KMS-11 (cell line): Measurements from ENCODE around the gene RAB6C.
"Not testable (repeated sequence)": the region's sequence is repeated elsewhere in the genome, so short reads cannot be mapped to it uniquely, and the experiment has no call there.

Experiments used
- H2AFZ ChIP-seq: fragments of 200-600 bp; sonication (generic); 2 replicates; pipeline ENCODE4 v1.6.1; 2016; ENCODE audit warnings: antibody characterized with exemption, mixed run types, low read depth
- H3K27ac ChIP-seq: fragments of 200-600 bp; sonication (generic); 2 replicates; pipeline ENCODE4 v1.6.1; 2016; ENCODE audit warnings: mild to moderate bottlenecking, mixed run types
- H3K27me3 ChIP-seq: fragments of 200-600 bp; sonication (generic); 2 replicates; pipeline ENCODE4 v1.6.1; 2017; ENCODE audit warnings: mild to moderate bottlenecking, low read depth, mixed run types, moderate library complexity; ENCODE audit not compliant: insufficient read depth
- H3K36me3 ChIP-seq: fragments of 200-600 bp; sonication (generic); 2 replicates; pipeline ENCODE4 v1.6.1; 2017; ENCODE audit warnings: mild to moderate bottlenecking, mixed run types; ENCODE audit not compliant: insufficient read depth
- H3K4me1 ChIP-seq: fragments of 200-600 bp; sonication (generic); 2 replicates; pipeline ENCODE4 v1.6.1; 2016; ENCODE audit warnings: mild to moderate bottlenecking, low read depth, mixed run types; ENCODE audit not compliant: poor library complexity, severe bottlenecking
- H3K4me2 ChIP-seq: fragments of 200-600 bp; sonication (generic); 2 replicates; pipeline ENCODE4 v1.7.0; 2016; ENCODE audit warnings: mild to moderate bottlenecking, mixed run types
- H3K4me3 ChIP-seq: fragments of 200-600 bp; sonication (generic); IDR thresholded peaks from 2 replicates; pipeline ENCODE4 v1.6.1; 2017; ENCODE audit warnings: low read depth, low read length, mixed read lengths; ENCODE audit not compliant: insufficient read depth
- H3K79me2 ChIP-seq: fragments of 200-600 bp; sonication (generic); 2 replicates; pipeline ENCODE4 v1.6.1; 2016; ENCODE audit warnings: low read depth, mixed run types; ENCODE audit not compliant: insufficient read depth
- H3K9ac ChIP-seq: fragments of 200-600 bp; sonication (generic); 2 replicates; pipeline ENCODE4 v1.6.1; 2016; ENCODE audit warnings: mild to moderate bottlenecking, mixed run types
- H4K20me1 ChIP-seq: fragments of 200-600 bp; sonication (generic); 2 replicates; pipeline ENCODE4 v1.6.1; 2016; ENCODE audit warnings: mild to moderate bottlenecking, mixed run types; ENCODE audit not compliant: insufficient read depth
- CTCF ChIP-seq: fragments of 200-600 bp; sonication (generic); conservative IDR thresholded peaks from 2 replicates; pipeline ENCODE4 v1.6.1; 2017; ENCODE audit warnings: low read depth, mild to moderate bottlenecking, antibody characterized with exemption, low read length, moderate library complexity, mixed read lengths

The RAB6C gene

GRCh38 chr2:129984426-129984825 lies 5.0 kb downstream of the RAB6C start:
- Histone ChIP-seq H3K79me2 (no peaks in the 10 kb centered on the region), H3K27me3 (no peaks in the 10 kb centered on the region), H3K27ac (no peak overlapping the region), H4K20me1 (no peaks in the 10 kb centered on the region), H3K9ac (no peak overlapping the region), H3K4me3 (no peak overlapping the region), H3K36me3 (no peaks in the 10 kb centered on the region), H3K4me2 (no peak overlapping the region), H2AFZ (no peak overlapping the region), H3K4me1 (no peaks in the 10 kb centered on the region)
- no peak for TF ChIP-seq CTCF

- not testable (repeated sequence) for H2AFZ ChIP-seq, H3K27me3 ChIP-seq
These were observed 13.0 kb downstream of the RAB6C start for GRCh38 chr2:129992415-129993006.

GRCh38 chr2:129993151-129993550 lies 13.7 kb downstream of the RAB6C start:
- not testable (repeated sequence) for H3K27me3 ChIP-seq, H3K4me3 ChIP-seq, H2AFZ ChIP-seq, H3K4me2 ChIP-seq, H3K36me3 ChIP-seq, H3K27ac ChIP-seq, H4K20me1 ChIP-seq, H3K79me2 ChIP-seq, H3K4me1 ChIP-seq, H3K9ac ChIP-seq

More at GRCh38 chr2:129992415-129993006, 13.0 kb downstream of the RAB6C start:
- not testable (repeated sequence) for H3K36me3 ChIP-seq, H3K4me3 ChIP-seq, H3K9ac ChIP-seq, H3K4me2 ChIP-seq, H4K20me1 ChIP-seq, H3K79me2 ChIP-seq, H3K4me1 ChIP-seq, H3K27ac ChIP-seq

- H4K20me1 ChIP-seq, H2AFZ ChIP-seq, H3K9ac ChIP-seq, H3K4me2 ChIP-seq, H3K36me3 ChIP-seq, H3K4me1 ChIP-seq, H3K27me3 ChIP-seq, H3K27ac ChIP-seq, H3K4me3 ChIP-seq, H3K79me2 ChIP-seq: not testable (repeated sequence)
These were observed 17.3 kb downstream of the RAB6C start for GRCh38 chr2:129996657-129997237.

- not testable (repeated sequence) for H4K20me1 ChIP-seq, H3K36me3 ChIP-seq, H3K27ac ChIP-seq, H3K4me3 ChIP-seq, H3K4me1 ChIP-seq, H3K27me3 ChIP-seq, H3K79me2 ChIP-seq, H3K4me2 ChIP-seq, H3K9ac ChIP-seq, H2AFZ ChIP-seq
These were observed 19.3 kb downstream of the RAB6C start for GRCh38 chr2:129998771-129999170.

GRCh38 chr2:130005862-130006261 lies 26.4 kb downstream of the RAB6C start:
- not testable (repeated sequence) for H3K27me3 ChIP-seq, H4K20me1 ChIP-seq, H3K27ac ChIP-seq, H3K79me2 ChIP-seq, H3K36me3 ChIP-seq, H3K4me2 ChIP-seq, H3K4me3 ChIP-seq, H3K9ac ChIP-seq, H2AFZ ChIP-seq, H3K4me1 ChIP-seq

- H3K4me1 ChIP-seq, H3K4me2 ChIP-seq: not testable (repeated sequence)
These were observed 37.2 kb downstream of the RAB6C start for GRCh38 chr2:130016701-130017100.

More at GRCh38 chr2:130016701-130017100, 37.2 kb downstream of the RAB6C start:
- not testable (repeated sequence) for H3K27ac ChIP-seq, H4K20me1 ChIP-seq, H3K4me3 ChIP-seq, H3K36me3 ChIP-seq, H2AFZ ChIP-seq, H3K27me3 ChIP-seq, H3K79me2 ChIP-seq, H3K9ac ChIP-seq
